ENCODE data around the gene ALDH1A2. TPM values are rescaled to one million over a fixed set of nuclear protein-coding genes. Genes with fewer than 3 reads are reported as not detected.

The ALDH1A2 gene
- polyA plus RNA-seq, 1 of the 3 experiments (the other 2 are of a cell fraction) = not detected

GRCh38 chr15:58069008-58069407 is 3.5 kb upstream of the ALDH1A2 start (continued):
- TF ChIP-seq NFIC (IDR thresholded peaks at IDR 0.05; ENCODE audit: borderline replicate concordance) (no peak), SMC3 (IDR thresholded peaks at IDR 0.05; ENCODE audit: low read depth, low read length) (no peak), GABPA (IDR thresholded peaks at IDR 0.05; ENCODE audit: low read depth) (no peak), RCOR1 (IDR thresholded peaks at IDR 0.05; ENCODE audit: low read length) (no peak)

- Histone ChIP-seq H3F3A (replicated peaks; ENCODE audit: insufficient read depth) (peaks cover 6% of the 10 kb centered on the region), H3K36me3 (replicated peaks in 1 of 2; ENCODE audit: control insufficient read depth in 1 of 2, insufficient read depth in 2 of 2, low read length in 1 of 2) (no peaks in the 10 kb centered on the region), H3K9ac (no peak overlapping the region), H3K9me2 (no peaks in the 10 kb centered on the region), H3K27me3 (ENCODE audit: insufficient read depth) (peaks cover 37% of the 10 kb centered on the region), H3K4me3 (ENCODE audit: low read depth in 2 of 2, low read length in 1 of 2) (peak overlapping the region; percentile 26 to 46; a peak in 3 of 4 replicates), H2AFZ (ENCODE audit: low read depth) (0 out of 2 replicates have a peak overlapping the region, but pooled peaks have one; percentile 51), H3K4me2 (peak overlapping the region; percentile 67; the same call in 1 of the 2 replicates), H4K20me1 (ENCODE audit: insufficient read depth) (no peaks in the 10 kb centered on the region), H3K4me1 (ENCODE audit: control insufficient read depth in 1 of 2, insufficient read depth in 2 of 2, low read depth in 1 of 2, low read length in 1 of 2) (no peaks in the 10 kb centered on the region; a peak in 1 of 4 replicates), H3K9me3 (no peaks in the 10 kb centered on the region), H3K79me2 (ENCODE audit: insufficient read depth) (no peaks in the 10 kb centered on the region), H3K27ac (ENCODE audit: low read depth in 2 of 2, low read length in 1 of 2) (no peak overlapping the region)
- WGBS (ENCODE audit: low lambda C conversion rate) = 16% methylated on average over 28 of the region's 59 CpGs
- ChIA-PET POLR2A (interaction anchor here (0.6 kb wide), 1 partner anchor 610 kb away, joined by 3 read pairs; no protein-coding TSS in a partner anchor), CTCF (interaction anchor here (0.5 to 10.0 kb wide), 101 partner anchors 9 to 725 kb away, joined by 3 to 241 read pairs (median 4); partner anchors contain the start of gene POLR2M)
- peak; percentile 89 for DNase-seq
- TF ChIP-seq PBX3 (IDR thresholded peaks at IDR 0.05) (no peak), GABPA (IDR thresholded peaks at IDR 0.05; ENCODE audit: low read depth) (no peak), POLR2AphosphoS5 (IDR thresholded peaks at IDR 0.05; ENCODE audit: low read depth, low read length) (no peak), CTCF (IDR thresholded peaks at IDR 0.05) (peak; percentile 75), ELF1 (IDR thresholded peaks at IDR 0.05) (no peak), MEF2A (IDR thresholded peaks at IDR 0.05; ENCODE audit: borderline replicate concordance, low read depth) (no peak), FOXM1 (IDR thresholded peaks at IDR 0.05; ENCODE audit: low read depth) (no peak), RAD21 (IDR thresholded peaks at IDR 0.05; ENCODE audit: low read length) (peak; percentile 70), SMC3 (IDR thresholded peaks at IDR 0.05; ENCODE audit: low read depth, low read length) (peak; percentile 75), TAF1 (IDR thresholded peaks at IDR 0.05; ENCODE audit: borderline replicate concordance, low read depth, low read length) (no peak), TCF12 (IDR thresholded peaks at IDR 0.05) (no peak), NRF1 (IDR thresholded peaks at IDR 0.05; ENCODE audit: low read depth, low read length) (no peak), EP300 (IDR thresholded peaks at IDR 0.05; ENCODE audit: borderline replicate concordance in 1 of 2, low read depth in 1 of 2, low read length in 1 of 2) (no peak), RCOR1 (IDR thresholded peaks at IDR 0.05; ENCODE audit: low read length) (no peak), CHD2 (IDR thresholded peaks at IDR 0.05; ENCODE audit: low read length, partially characterized antibody) (peak; percentile 39), TEAD4 (IDR thresholded peaks at IDR 0.05; ENCODE audit: borderline replicate concordance, insufficient read depth) (no peak), GATA2 (CRISPR knock-in tag; IDR thresholded peaks at IDR 0.05) (no peak), RFX5 (IDR thresholded peaks at IDR 0.05; ENCODE audit: low read length) (no peak), REST (IDR thresholded peaks at IDR 0.05; ENCODE audit: low read depth, low read length) (no peak)
Measured at GRCh38 chr15:58066042-58066867, 744 bp upstream of the ALDH1A2 start.
